ENCODE measurements around the gene LCT.
"Not testable (repeated sequence)": the region's sequence is repeated elsewhere in the genome, so short reads cannot be mapped to it uniquely, and the experiment has no call there.

The LCT gene

DNA sequence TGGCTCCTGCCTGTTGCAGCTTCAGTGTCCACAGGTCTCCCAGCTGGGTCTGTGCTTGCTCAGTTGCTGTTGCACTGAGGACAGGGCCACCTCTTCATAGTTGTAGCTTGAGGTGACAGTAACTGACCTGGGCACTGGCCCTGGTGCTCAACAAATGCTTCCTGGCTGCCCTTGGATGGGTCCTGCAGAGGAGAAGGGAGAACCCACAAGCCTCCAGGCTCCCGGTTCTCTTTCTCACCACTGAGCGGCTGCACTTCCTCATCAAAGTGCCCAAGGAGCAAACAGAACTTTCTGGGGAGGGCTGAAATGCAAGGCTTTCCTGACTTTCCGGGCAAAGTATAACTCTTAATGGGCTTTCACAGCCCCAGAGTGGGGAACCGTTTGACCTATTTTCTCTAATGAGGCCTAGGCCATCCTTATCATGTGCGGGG, 38.7 kb downstream of the LCT start:
- DNase-seq (ENCODE audit: extremely low read depth in 1 of 2, low read depth in 1 of 2), result no peak

DNA sequence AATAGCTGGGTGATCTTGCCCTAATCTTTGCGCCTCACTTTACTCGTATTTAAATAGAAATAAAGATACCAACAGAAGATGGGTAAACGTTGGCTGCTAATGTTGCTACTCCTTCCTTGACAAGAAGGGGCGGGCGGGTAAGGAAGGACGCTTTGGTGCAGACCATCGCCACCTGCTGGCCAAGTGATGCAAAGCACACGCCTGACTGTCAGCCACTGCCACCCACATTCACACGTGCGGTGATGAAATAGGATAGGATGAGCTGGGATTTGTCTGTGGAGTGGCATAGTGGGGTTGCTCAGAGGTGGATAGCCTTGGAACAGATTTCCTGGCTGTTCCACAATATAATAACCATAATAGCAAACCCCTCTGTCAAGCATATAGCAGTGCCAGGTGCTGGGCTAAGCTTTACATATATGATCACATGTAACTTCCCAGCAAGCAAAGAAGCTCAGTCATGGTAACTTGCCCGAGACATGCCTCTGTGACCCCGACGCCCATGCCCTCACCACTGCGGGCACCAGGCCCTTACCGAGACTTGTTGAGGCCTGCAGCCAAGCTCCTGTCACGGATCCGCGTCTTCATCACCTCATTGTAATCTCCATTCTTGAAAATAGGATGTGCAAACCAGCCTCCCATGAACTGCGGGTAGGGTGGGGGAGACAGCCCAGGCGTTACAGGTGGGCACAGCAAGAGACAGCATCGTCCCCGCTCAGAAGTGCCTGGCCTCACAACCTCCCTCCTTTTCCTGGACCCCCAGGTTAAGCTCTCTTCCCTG, 39.3 kb downstream of the LCT start:
- DNase-seq (ENCODE audit: extremely low read depth in 1 of 2, low read depth in 1 of 2), result peak; percentile 53 to 71

DNA sequence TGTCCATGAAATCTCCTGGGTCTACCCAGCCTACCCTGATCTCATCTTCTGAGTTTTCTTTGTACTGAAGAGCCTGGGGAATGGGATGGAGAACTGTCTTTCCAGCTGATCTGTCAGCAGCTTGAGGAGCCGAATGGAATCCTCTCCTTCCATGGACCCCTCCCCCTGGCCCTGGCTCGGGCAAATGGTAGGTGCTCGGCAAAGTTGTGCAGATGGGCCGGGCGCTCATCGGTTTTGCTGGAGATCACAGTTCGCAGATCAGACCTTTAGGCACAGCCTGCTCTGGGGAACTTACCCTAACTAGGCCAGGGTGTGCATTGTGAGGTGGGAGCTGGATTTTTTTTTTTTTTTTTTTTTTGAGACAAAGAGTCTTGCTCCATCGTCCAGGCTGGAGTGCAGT, 40.4 kb downstream of the LCT start:
- DNase-seq (ENCODE audit: extremely low read depth in 1 of 2, low read depth in 1 of 2), result no peak

- DNase-seq (ENCODE audit: extremely low read depth in 1 of 2, low read depth in 1 of 2), result not testable (repeated sequence)
These were observed 41.3 kb downstream of the LCT start for GRCh38 chr2:135795641-135796040.

- DNase-seq (ENCODE audit: extremely low read depth in 1 of 2, low read depth in 1 of 2), result no peak
These were observed 44.4 kb downstream of the LCT start for GRCh38 chr2:135792401-135793150.

DNA sequence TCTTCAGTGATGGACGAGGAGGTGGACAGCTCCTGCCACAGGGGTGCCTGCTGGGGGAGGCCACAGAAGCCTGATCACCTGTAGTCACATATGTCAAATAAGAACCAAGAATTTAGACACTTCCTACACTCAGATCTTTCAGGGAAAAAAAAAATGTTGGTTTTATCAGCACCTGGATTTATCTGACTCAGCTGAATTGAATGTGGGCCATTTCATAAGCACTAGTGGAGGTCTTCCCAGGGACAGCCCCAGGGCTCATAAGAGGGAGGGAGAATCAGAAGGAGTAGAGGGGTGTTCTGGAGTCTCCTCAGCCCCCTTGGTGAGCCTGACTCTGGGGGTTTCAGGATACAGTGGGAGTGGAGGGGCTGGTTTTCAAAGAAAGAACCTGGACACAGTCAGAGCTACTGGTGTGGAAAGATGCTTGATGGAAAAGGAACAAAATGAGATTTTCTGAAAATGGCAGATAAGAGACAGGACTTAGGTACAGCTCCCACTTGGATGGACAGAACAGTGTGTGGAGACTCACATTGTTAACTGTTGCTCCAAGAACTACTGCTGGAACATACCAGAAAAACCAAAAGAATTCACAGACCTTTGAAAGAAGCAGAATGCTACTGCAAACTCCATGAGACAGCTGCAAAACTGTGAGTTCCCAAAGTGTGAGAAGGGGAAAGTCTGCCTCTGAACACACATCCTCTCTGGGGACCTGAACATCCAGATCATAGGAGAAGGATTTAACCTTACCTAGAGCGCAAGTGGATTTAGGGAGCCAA, 45.4 kb downstream of the LCT start:
- no peak for DNase-seq (ENCODE audit: extremely low read depth in 1 of 2, low read depth in 1 of 2)

DNA sequence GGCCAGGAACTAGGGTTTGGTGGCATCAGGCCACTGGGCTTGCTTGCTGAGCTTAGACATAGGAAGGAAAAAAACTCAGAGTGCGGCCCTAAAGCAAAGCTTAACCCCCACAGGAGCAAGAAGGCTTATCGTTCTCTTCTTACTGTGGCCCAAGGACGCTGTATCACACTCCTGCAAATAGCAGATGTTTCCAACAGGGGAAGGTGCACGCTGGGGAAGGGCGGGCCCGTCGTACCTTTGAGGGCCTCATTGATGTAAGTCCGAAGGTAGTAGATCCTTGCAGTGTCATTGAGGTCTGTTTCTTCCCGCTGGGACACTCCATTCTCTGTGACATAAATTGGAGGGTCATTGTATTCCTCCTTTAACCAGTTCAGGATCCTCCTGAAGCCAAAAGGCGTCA, 46.6 kb downstream of the LCT start:
- DNase-seq (ENCODE audit: extremely low read depth in 1 of 2, low read depth in 1 of 2), result no peak

- DNase-seq (ENCODE audit: extremely low read depth in 1 of 2, low read depth in 1 of 2), result no peak
These were observed 50.2 kb downstream of the LCT start for GRCh38 chr2:135786823-135787222.

- no peak for DNase-seq (ENCODE audit: extremely low read depth in 1 of 2, low read depth in 1 of 2)
These were observed 52.0 kb downstream of the LCT start for GRCh38 chr2:135785032-135785431.

GRCh38 chr2:135783439-135783838, 53.5 kb downstream of the LCT start:
- no peak for DNase-seq (ENCODE audit: extremely low read depth in 1 of 2, low read depth in 1 of 2)

DNA sequence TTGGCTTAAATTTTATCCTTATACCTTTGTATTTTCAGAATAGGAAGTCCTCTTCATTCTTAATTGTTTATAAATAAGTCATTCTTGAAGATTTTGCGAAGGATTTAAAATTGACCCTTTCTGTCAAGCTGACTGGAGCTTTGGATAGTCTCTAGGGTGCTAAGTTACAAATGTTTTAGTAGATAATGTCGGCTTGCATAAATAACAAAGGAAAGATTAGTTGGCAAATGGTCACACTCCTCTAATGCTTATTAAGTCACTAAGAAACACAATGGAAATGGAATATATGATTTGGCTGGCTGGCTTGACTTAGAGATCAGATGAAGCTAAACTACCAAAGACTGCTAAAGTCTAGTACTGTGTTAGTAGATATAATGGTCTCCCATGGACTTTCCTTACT, 54.8 kb downstream of the LCT start:
- no peak for DNase-seq (ENCODE audit: extremely low read depth in 1 of 2, low read depth in 1 of 2)

DNA sequence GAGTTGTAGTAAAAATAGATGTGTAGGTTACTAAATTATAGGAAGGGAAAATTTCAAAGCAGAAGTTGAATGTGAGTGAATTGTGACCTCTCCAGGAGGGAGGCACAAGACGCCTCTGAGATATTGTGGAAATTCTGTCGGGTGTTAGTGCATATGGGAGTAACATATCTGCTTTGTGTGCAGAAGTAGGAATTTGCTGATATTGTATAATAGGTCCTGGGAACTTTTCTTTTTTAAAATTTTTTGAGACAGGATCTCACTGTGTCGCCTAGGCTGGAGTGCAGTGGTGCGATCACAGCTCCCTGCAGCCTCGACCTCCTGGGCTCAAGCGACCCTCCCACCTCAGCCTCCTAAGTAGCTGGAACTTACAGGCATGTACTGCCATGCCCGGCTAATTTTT, 60.6 kb downstream of the LCT start:
- no peak for DNase-seq (ENCODE audit: extremely low read depth in 1 of 2, low read depth in 1 of 2)

- no peak for DNase-seq (ENCODE audit: extremely low read depth in 1 of 2, low read depth in 1 of 2)
These were observed 61.6 kb downstream of the LCT start for GRCh38 chr2:135775420-135775819.

DNA sequence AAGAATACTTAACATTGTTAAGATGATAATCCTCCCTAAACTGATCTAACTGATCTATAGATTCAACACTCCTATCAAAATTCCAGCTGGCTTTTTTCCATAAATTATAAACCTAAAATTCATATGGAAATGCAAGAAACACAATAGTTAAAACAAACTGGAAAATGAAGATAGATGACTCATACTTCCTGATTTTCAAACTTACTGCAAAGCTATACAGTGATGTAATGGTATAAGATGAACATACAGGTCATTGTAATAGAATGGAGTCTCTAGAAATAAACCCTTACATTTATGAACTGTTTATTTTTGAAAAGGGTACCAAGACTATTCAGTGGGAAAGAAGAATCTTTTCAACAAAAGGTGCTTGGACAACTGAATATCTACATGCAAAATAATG, 63.1 kb downstream of the LCT start:
- no peak for DNase-seq (ENCODE audit: extremely low read depth in 1 of 2, low read depth in 1 of 2)

GRCh38 chr2:135773319-135773718, 63.7 kb downstream of the LCT start:
- no peak for DNase-seq (ENCODE audit: extremely low read depth in 1 of 2, low read depth in 1 of 2)

DNA sequence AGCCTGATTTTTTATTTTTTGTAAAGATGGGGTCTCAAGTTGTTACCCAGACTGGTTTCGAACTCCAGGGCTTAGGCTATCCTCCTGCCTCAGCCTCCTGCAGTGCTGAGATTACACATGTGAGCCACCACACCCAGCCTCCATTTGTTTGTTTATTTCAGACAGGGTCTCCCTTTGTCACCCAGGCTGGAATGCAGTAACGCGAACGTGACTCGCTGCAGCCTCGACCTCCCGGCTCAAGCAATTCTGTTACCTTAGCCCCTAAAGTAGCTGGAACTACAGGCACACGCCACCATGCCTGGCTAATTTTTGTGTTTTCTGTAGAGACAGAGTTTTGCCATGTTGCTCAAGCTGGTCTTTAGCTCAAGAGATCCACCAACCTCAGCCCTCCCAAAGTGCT, 68.1 kb downstream of the LCT start:
- no peak for DNase-seq (ENCODE audit: extremely low read depth in 1 of 2, low read depth in 1 of 2)

GRCh38 chr2:135762530-135762929, 74.5 kb downstream of the LCT start:
- no peak for DNase-seq (ENCODE audit: extremely low read depth in 1 of 2, low read depth in 1 of 2)

- DNase-seq (ENCODE audit: extremely low read depth in 1 of 2, low read depth in 1 of 2), result no peak
These were observed 75.0 kb downstream of the LCT start for GRCh38 chr2:135762022-135762421.

GRCh38 chr2:135756692-135757091, 80.3 kb downstream of the LCT start:
- DNase-seq (ENCODE audit: extremely low read depth in 1 of 2, low read depth in 1 of 2), result no peak

GRCh38 chr2:135755573-135755972, 81.4 kb downstream of the LCT start:
- DNase-seq (ENCODE audit: extremely low read depth in 1 of 2, low read depth in 1 of 2), result no peak

- no peak for DNase-seq (ENCODE audit: extremely low read depth in 1 of 2, low read depth in 1 of 2)
These were observed 91.4 kb downstream of the LCT start for GRCh38 chr2:135745545-135745944.
